Lung (tissue), 12 donors: ENCODE data around the gene KIAA0040. TPM values are rescaled to one million over a fixed set of nuclear protein-coding genes. Genes with fewer than 3 reads are reported as not detected.

Source experiments
- ATAC-seq: fragments of 200-7000 bp; cut with Tn5 transposase; one replicate; pipeline ENCODE4 v1.9.1; 2020; ENCODE audit warnings: moderate number of reproducible peaks; ENCODE audit not compliant: insufficient read depth, low FRiP score
- DNase-seq, 3 donors: peaks; one replicate each; pipeline ENCODE4 v3.0.0-alpha.2; 2013 to 2017
- H3K27ac ChIP-seq, 2 donors: one replicate each; pipeline ENCODE4 v1.5.1; 2013; ENCODE audit warnings: mild to moderate bottlenecking in 2 of 2, moderate library complexity in 2 of 2, control low read depth in 1 of 2, inconsistent platforms in 1 of 2, low read depth in 1 of 2, low read length in 1 of 2
- H3K27me3 ChIP-seq, 3 donors: one replicate each; pipeline ENCODE4 v1.5.1; 2013; ENCODE audit warnings: low read length in 2 of 3; ENCODE audit not compliant: control insufficient read depth in 3 of 3, insufficient read depth in 3 of 3
- H3K36me3 ChIP-seq, 4 donors: one replicate each; pipeline ENCODE4 v1.5.1; 2013; ENCODE audit warnings: low read length in 4 of 4, mild to moderate bottlenecking in 1 of 4, moderate library complexity in 1 of 4; ENCODE audit not compliant: control insufficient read depth in 4 of 4, insufficient read depth in 4 of 4
- H3K4me1 ChIP-seq, 5 donors: one replicate each; pipeline ENCODE4 v1.5.1; 2013; ENCODE audit warnings: low read length in 5 of 5, mild to moderate bottlenecking in 2 of 5, moderate library complexity in 1 of 5; ENCODE audit not compliant: control insufficient read depth in 5 of 5, insufficient read depth in 5 of 5
- H3K4me3 ChIP-seq: one replicate; pipeline ENCODE4 v1.5.1; 2013; ENCODE audit warnings: mild to moderate bottlenecking, control low read depth, moderate library complexity
- H3K9ac ChIP-seq, 2 donors: one replicate each; pipeline ENCODE4 v1.5.1; 2013; ENCODE audit warnings: low read length in 2 of 2, control low read depth in 1 of 2; ENCODE audit not compliant: insufficient read depth in 1 of 2
- H3K9me3 ChIP-seq, 4 donors: one replicate each; pipeline ENCODE4 v1.5.1; 2013; ENCODE audit warnings: low read length in 3 of 4, mild to moderate bottlenecking in 1 of 4, moderate library complexity in 1 of 4; ENCODE audit not compliant: control insufficient read depth in 4 of 4, insufficient read depth in 3 of 4
- WGBS, 2 donors: extraction: QIAGEN DNeasy Blood & Tissue Kit; methylation state at CpG; one replicate each; pipeline ENCODE4 v1.1.7; 2013; 5-methylcytosine and 5-hydroxymethylcytosine counted together
- polyA plus RNA-seq, 2 donors: library from polyadenylated mRNA; stranded (reverse); fragments of 200-250 nt; gene quantifications; one replicate each; pipeline ENCODE4 v1.2.1, GENCODE V29; 2013
- total RNA-seq, 2 donors: library from RNA; depleted of rRNA in 1 of 2; stranded (reverse); fragments of >200 nt in 1 of 2; gene quantifications; one replicate each; pipeline ENCODE4 v1.2.1, GENCODE V29; 2014 to 2021
- TF ChIP-seq, protein P1 (sequence below): IDR thresholded peaks from 2 replicates; pipeline ENCODE4 v1.5.1; 2012; ENCODE audit warnings: mild to moderate bottlenecking; ENCODE audit errors: control extremely low read depth, extremely low read depth
- donor health status: control.
- donor health status: control.
- donor health status: Bipolar disorder and iron deficiency.
- donor health status: healthy.
- donor health status: DM: yes; HTN: yes; CAD: no.

Gene KIAA0040
- total and polyA plus RNA-seq, 4 donors = 13.4 to 37.9 (median 29.5) TPM

GRCh38 chr1:175203570-175204068, 11.0 kb upstream of the KIAA0040 start:
- H3K9me3 ChIP-seq = no peaks in the 10 kb centered on the region
- DNase-seq (no peak), ATAC-seq (no peak)
- H3K27me3 ChIP-seq = no peaks in the 10 kb centered on the region
- WGBS, 2 donors = 93 to 96% methylated on average over 5 of the region's 5 CpGs
- TF ChIP-seq, protein P1, sequence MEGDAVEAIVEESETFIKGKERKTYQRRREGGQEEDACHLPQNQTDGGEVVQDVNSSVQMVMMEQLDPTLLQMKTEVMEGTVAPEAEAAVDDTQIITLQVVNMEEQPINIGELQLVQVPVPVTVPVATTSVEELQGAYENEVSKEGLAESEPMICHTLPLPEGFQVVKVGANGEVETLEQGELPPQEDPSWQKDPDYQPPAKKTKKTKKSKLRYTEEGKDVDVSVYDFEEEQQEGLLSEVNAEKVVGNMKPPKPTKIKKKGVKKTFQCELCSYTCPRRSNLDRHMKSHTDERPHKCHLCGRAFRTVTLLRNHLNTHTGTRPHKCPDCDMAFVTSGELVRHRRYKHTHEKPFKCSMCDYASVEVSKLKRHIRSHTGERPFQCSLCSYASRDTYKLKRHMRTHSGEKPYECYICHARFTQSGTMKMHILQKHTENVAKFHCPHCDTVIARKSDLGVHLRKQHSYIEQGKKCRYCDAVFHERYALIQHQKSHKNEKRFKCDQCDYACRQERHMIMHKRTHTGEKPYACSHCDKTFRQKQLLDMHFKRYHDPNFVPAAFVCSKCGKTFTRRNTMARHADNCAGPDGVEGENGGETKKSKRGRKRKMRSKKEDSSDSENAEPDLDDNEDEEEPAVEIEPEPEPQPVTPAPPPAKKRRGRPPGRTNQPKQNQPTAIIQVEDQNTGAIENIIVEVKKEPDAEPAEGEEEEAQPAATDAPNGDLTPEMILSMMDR = no peak
- H3K4me3 ChIP-seq = no peak overlapping the region
- no peaks in the 10 kb centered on the region for H3K36me3 ChIP-seq
- H3K9ac ChIP-seq = no peak overlapping the region
- H3K27ac ChIP-seq = peak overlapping the region in 1 of 2 donors; percentile 0
- peaks cover 4 to 41% (median 15%) of the 10 kb centered on the region in 5 donors for H3K4me1 ChIP-seq

DNA sequence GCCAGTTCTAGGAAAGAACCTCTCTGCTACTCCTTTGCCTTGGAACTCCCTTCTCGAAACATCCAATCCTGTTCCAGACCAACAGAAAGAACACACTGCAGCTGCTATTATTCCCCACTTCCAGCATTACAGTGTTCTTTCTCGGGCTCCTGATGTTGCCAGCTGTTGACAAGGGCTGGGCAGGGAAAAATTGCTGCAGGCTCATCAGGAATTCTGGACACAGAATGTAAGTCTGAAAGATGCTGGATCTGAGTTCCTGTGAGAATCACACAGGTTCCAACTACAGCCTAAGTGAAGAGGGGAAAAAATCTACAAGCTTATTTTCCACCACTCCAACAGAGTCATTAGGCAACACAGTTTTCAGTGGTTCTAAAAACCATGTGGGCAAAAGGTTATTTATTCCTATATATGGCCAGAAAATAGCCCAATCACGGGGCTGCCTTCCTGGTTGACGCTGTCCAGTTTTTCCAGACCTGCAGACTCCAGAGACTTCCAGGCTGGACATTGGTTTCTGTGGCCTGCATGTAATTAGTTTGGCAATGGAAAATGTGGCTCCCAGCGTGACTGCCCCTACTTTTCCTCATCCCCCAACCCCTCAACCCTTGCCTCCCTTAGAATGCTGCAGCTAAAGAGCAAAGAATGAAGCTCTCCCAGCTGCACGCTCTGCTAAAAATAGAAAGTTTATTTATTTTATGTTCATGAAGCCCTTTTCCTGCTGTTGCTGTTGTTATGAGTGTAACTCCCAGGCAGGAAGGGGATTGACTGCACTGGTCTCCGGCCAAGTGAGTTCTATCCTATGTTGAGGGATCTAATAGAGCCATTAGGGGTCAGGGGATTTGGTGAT, 8.3 kb upstream of the KIAA0040 start:
- TF ChIP-seq, protein P1 = no peak
- Histone ChIP-seq H3K4me1 (peaks cover 4 to 41% (median 17%) of the 10 kb centered on the region in 5 donors), H3K9me3 (no peaks in the 10 kb centered on the region), H3K4me3 (no peak overlapping the region), H3K36me3 (no peaks in the 10 kb centered on the region), H3K9ac (peak overlapping the region in 1 of 2 donors; percentile 43), H3K27ac (peak overlapping the region; percentile 49 to 88), H3K27me3 (no peaks in the 10 kb centered on the region)
- peak; percentile 86 to 96 (median 93) for DNase-seq
- ATAC-seq = no peak
- 36 to 47% methylated on average over 7 of the region's 7 CpGs for WGBS, 2 donors

GRCh38 chr1:175198332-175198731, 5.8 kb upstream of the KIAA0040 start:
- Histone ChIP-seq H3K4me3 (no peak overlapping the region), H3K36me3 (no peaks in the 10 kb centered on the region), H3K9ac (no peak overlapping the region), H3K9me3 (no peaks in the 10 kb centered on the region), H3K4me1 (peaks cover 4 to 26% (median 14%) of the 10 kb centered on the region in 5 donors), H3K27me3 (no peaks in the 10 kb centered on the region), H3K27ac (no peak overlapping the region)
- TF ChIP-seq, protein P1 = no peak
- ATAC-seq (no peak), DNase-seq (peak in 1 of 3 donors; percentile 18)
